GM21717 (cell line): ENCODE results near the gene DLGAP1.
A peak's percentile ranks its signal among the peaks of the same experiment; 100 is the strongest.
"Not testable (repeated sequence)": the region's sequence is repeated elsewhere in the genome, so short reads cannot be mapped to it uniquely, and the experiment has no call there.

Source experiments
- ATAC-seq: cut with Tn5 transposase; IDR thresholded peaks from one replicate; pipeline ENCODE4 v1.9.1; 2021; ENCODE audit warnings: mild to moderate bottlenecking, moderate library complexity; ENCODE audit not compliant: unreplicated experiment

Gene DLGAP1

GRCh38 chr18:4391859-4392258 lies 63.2 kb downstream of the DLGAP1 start:
- no peak for ATAC-seq

- ATAC-seq, result no peak
Measured at GRCh38 chr18:4385876-4386275, 69.2 kb downstream of the DLGAP1 start.

- ATAC-seq, result no peak
Measured at GRCh38 chr18:4384932-4385331, 70.2 kb downstream of the DLGAP1 start.

- no peak for ATAC-seq
Measured at GRCh38 chr18:4374564-4374963, 80.5 kb downstream of the DLGAP1 start.

- ATAC-seq, result no peak
Measured at GRCh38 chr18:4369705-4370104, 85.4 kb downstream of the DLGAP1 start.

- ATAC-seq, result no peak
Measured at GRCh38 chr18:4360221-4360715, 94.8 kb downstream of the DLGAP1 start.

- ATAC-seq, result no peak
Measured at GRCh38 chr18:4358618-4359017, 96.5 kb downstream of the DLGAP1 start.

GRCh38 chr18:4357579-4357978 lies 97.5 kb downstream of the DLGAP1 start:
- ATAC-seq, result no peak

GRCh38 chr18:4356929-4357328 lies 98.2 kb downstream of the DLGAP1 start:
- no peak for ATAC-seq

- ATAC-seq, result no peak
Measured at GRCh38 chr18:4353853-4354418, 101.2 kb downstream of the DLGAP1 start.

- ATAC-seq, result no peak
Measured at GRCh38 chr18:4352746-4353551, 102.2 kb downstream of the DLGAP1 start.

- no peak for ATAC-seq
Measured at GRCh38 chr18:4351005-4351404, 104.1 kb downstream of the DLGAP1 start.

GRCh38 chr18:4335386-4335785 lies 119.7 kb downstream of the DLGAP1 start:
- no peak for ATAC-seq

- no peak for ATAC-seq
Measured at GRCh38 chr18:4333043-4333442, 122.1 kb downstream of the DLGAP1 start.

- ATAC-seq, result peak; percentile 73
Measured at GRCh38 chr18:4319738-4320677, 135.1 kb downstream of the DLGAP1 start.

- no peak for ATAC-seq
Measured at GRCh38 chr18:4318311-4318710, 136.8 kb downstream of the DLGAP1 start.

GRCh38 chr18:4311945-4312344 lies 143.2 kb downstream of the DLGAP1 start:
- ATAC-seq, result not testable (repeated sequence)

GRCh38 chr18:4311136-4311535 lies 144.0 kb downstream of the DLGAP1 start:
- ATAC-seq, result no peak

- no peak for ATAC-seq
Measured at GRCh38 chr18:4309227-4309626, 145.9 kb downstream of the DLGAP1 start.

GRCh38 chr18:4308576-4308975 lies 146.5 kb downstream of the DLGAP1 start:
- ATAC-seq, result no peak

- ATAC-seq, result no peak
Measured at GRCh38 chr18:4299395-4299794, 155.7 kb downstream of the DLGAP1 start.
